ENCODE measurements around the gene CMIP.
A peak's percentile ranks its signal among the peaks of the same experiment; 100 is the strongest.

Gene CMIP

GRCh38 chr16:81635063-81635937 is 190.7 kb downstream of the CMIP start:
- no peak overlapping the region for H3K27ac Mint-ChIP-seq
- H3K9me3 Mint-ChIP-seq = no peaks in the 10 kb centered on the region
- DNase-seq (ENCODE audit: low spot score) = no peak
- no peaks in the 10 kb centered on the region for H3K27me3 Mint-ChIP-seq (ENCODE audit: low read depth)
- peaks cover 6% of the 10 kb centered on the region for H3K36me3 Mint-ChIP-seq (ENCODE audit: low read depth)
- peaks cover 37% of the 10 kb centered on the region for H3K4me1 Mint-ChIP-seq (ENCODE audit: low read depth)
- H3K4me3 Mint-ChIP-seq = no peak overlapping the region

- no peak overlapping the region for H3K4me3 Mint-ChIP-seq
- peaks cover 34% of the 10 kb centered on the region for H3K4me1 Mint-ChIP-seq (ENCODE audit: low read depth)
- peaks cover 6% of the 10 kb centered on the region for H3K36me3 Mint-ChIP-seq (ENCODE audit: low read depth)
- H3K27me3 Mint-ChIP-seq (ENCODE audit: low read depth) = no peaks in the 10 kb centered on the region
- H3K9me3 Mint-ChIP-seq = no peaks in the 10 kb centered on the region
- no peak for DNase-seq (ENCODE audit: low spot score)
- H3K27ac Mint-ChIP-seq = no peak overlapping the region
Observed at GRCh38 chr16:81636298-81636993, 191.8 kb downstream of the CMIP start.

- no peak for DNase-seq (ENCODE audit: low spot score)
- Mint-ChIP-seq H3K4me1 (ENCODE audit: low read depth) (peaks cover 24% of the 10 kb centered on the region), H3K27ac (peak overlapping the region; percentile 50), H3K27me3 (ENCODE audit: low read depth) (no peaks in the 10 kb centered on the region), H3K4me3 (no peak overlapping the region), H3K9me3 (no peaks in the 10 kb centered on the region), H3K36me3 (ENCODE audit: low read depth) (peaks cover 6% of the 10 kb centered on the region)
Observed at GRCh38 chr16:81637336-81638235, 193.0 kb downstream of the CMIP start.

GRCh38 chr16:81638286-81638945 is 193.8 kb downstream of the CMIP start:
- peaks cover 15% of the 10 kb centered on the region for H3K4me1 Mint-ChIP-seq (ENCODE audit: low read depth)
- no peak overlapping the region for H3K4me3 Mint-ChIP-seq
- no peaks in the 10 kb centered on the region for H3K27me3 Mint-ChIP-seq (ENCODE audit: low read depth)
- no peak overlapping the region for H3K27ac Mint-ChIP-seq
- peaks cover 6% of the 10 kb centered on the region for H3K36me3 Mint-ChIP-seq (ENCODE audit: low read depth)
- no peak for DNase-seq (ENCODE audit: low spot score)
- H3K9me3 Mint-ChIP-seq = no peaks in the 10 kb centered on the region

- no peaks in the 10 kb centered on the region for H3K9me3 Mint-ChIP-seq
- H3K27me3 Mint-ChIP-seq (ENCODE audit: low read depth) = no peaks in the 10 kb centered on the region
- H3K4me3 Mint-ChIP-seq = no peak overlapping the region
Observed at GRCh38 chr16:81639348-81639747, 194.7 kb downstream of the CMIP start.

GRCh38 chr16:81639931-81640680 is 195.5 kb downstream of the CMIP start:
- H3K27me3 Mint-ChIP-seq (ENCODE audit: low read depth) = no peaks in the 10 kb centered on the region
- H3K27ac Mint-ChIP-seq = no peak overlapping the region
- peaks cover 2% of the 10 kb centered on the region for H3K4me1 Mint-ChIP-seq (ENCODE audit: low read depth)

More at GRCh38 chr16:81639348-81639747, 194.7 kb downstream of the CMIP start:
- Mint-ChIP-seq H3K36me3 (ENCODE audit: low read depth) (peaks cover 2% of the 10 kb centered on the region), H3K27ac (no peak overlapping the region), H3K4me1 (ENCODE audit: low read depth) (peaks cover 7% of the 10 kb centered on the region)
- no peak for DNase-seq (ENCODE audit: low spot score)

GRCh38 chr16:81640681-81641070 is 196.1 kb downstream of the CMIP start:
- Mint-ChIP-seq H3K9me3 (no peaks in the 10 kb centered on the region), H3K27me3 (ENCODE audit: low read depth) (no peaks in the 10 kb centered on the region), H3K27ac (no peak overlapping the region), H3K4me3 (no peak overlapping the region), H3K36me3 (ENCODE audit: low read depth) (no peaks in the 10 kb centered on the region), H3K4me1 (ENCODE audit: low read depth) (peaks cover 2% of the 10 kb centered on the region)
- no peak for DNase-seq (ENCODE audit: low spot score)

More at GRCh38 chr16:81639931-81640680, 195.5 kb downstream of the CMIP start:
- no peaks in the 10 kb centered on the region for H3K36me3 Mint-ChIP-seq (ENCODE audit: low read depth)
- H3K4me3 Mint-ChIP-seq = no peak overlapping the region
- DNase-seq (ENCODE audit: low spot score) = no peak
- H3K9me3 Mint-ChIP-seq = no peaks in the 10 kb centered on the region

- no peak overlapping the region for H3K4me3 Mint-ChIP-seq
- H3K9me3 Mint-ChIP-seq = no peaks in the 10 kb centered on the region
- no peaks in the 10 kb centered on the region for H3K27me3 Mint-ChIP-seq (ENCODE audit: low read depth)
- no peaks in the 10 kb centered on the region for H3K36me3 Mint-ChIP-seq (ENCODE audit: low read depth)
- H3K27ac Mint-ChIP-seq = no peak overlapping the region
- peaks cover 2% of the 10 kb centered on the region for H3K4me1 Mint-ChIP-seq (ENCODE audit: low read depth)
- DNase-seq (ENCODE audit: low spot score) = no peak
Observed at GRCh38 chr16:81641395-81642106, 196.9 kb downstream of the CMIP start.

GRCh38 chr16:81642107-81642436 is 197.5 kb downstream of the CMIP start:
- Mint-ChIP-seq H3K9me3 (no peaks in the 10 kb centered on the region), H3K27ac (no peak overlapping the region), H3K4me1 (ENCODE audit: low read depth) (no peaks in the 10 kb centered on the region), H3K36me3 (ENCODE audit: low read depth) (no peaks in the 10 kb centered on the region), H3K27me3 (ENCODE audit: low read depth) (no peaks in the 10 kb centered on the region), H3K4me3 (no peak overlapping the region)
- no peak for DNase-seq (ENCODE audit: low spot score)

GRCh38 chr16:81642943-81643342 is 198.3 kb downstream of the CMIP start:
- Mint-ChIP-seq H3K27ac (no peak overlapping the region), H3K9me3 (no peaks in the 10 kb centered on the region), H3K4me3 (no peak overlapping the region), H3K36me3 (ENCODE audit: low read depth) (no peaks in the 10 kb centered on the region), H3K27me3 (ENCODE audit: low read depth) (no peaks in the 10 kb centered on the region), H3K4me1 (ENCODE audit: low read depth) (peaks cover under 1% of the 10 kb centered on the region)
- no peak for DNase-seq (ENCODE audit: low spot score)

GRCh38 chr16:81645266-81645694 is 200.7 kb downstream of the CMIP start:
- no peaks in the 10 kb centered on the region for H3K27me3 Mint-ChIP-seq (ENCODE audit: low read depth)
- H3K9me3 Mint-ChIP-seq = no peaks in the 10 kb centered on the region
- no peak for DNase-seq (ENCODE audit: low spot score)
- no peak overlapping the region for H3K4me3 Mint-ChIP-seq
- peaks cover 6% of the 10 kb centered on the region for H3K4me1 Mint-ChIP-seq (ENCODE audit: low read depth)
- no peaks in the 10 kb centered on the region for H3K36me3 Mint-ChIP-seq (ENCODE audit: low read depth)
- H3K27ac Mint-ChIP-seq = no peak overlapping the region

GRCh38 chr16:81645925-81646324 is 201.3 kb downstream of the CMIP start:
- H3K27me3 Mint-ChIP-seq (ENCODE audit: low read depth) = no peaks in the 10 kb centered on the region
- peaks cover 6% of the 10 kb centered on the region for H3K4me1 Mint-ChIP-seq (ENCODE audit: low read depth)
- no peaks in the 10 kb centered on the region for H3K36me3 Mint-ChIP-seq (ENCODE audit: low read depth)
- no peak overlapping the region for H3K27ac Mint-ChIP-seq
- no peak for DNase-seq (ENCODE audit: low spot score)
- no peaks in the 10 kb centered on the region for H3K9me3 Mint-ChIP-seq
- no peak overlapping the region for H3K4me3 Mint-ChIP-seq

Data from T-helper 2 cell treated with Interferon-gamma antibody and Interleukin-4, amounts not matched to agents 5 μg/mL and 100 μg/mL, for 36 hours (primary cell).